Measurements from ENCODE around the gene GNPTAB.
"Not testable (repeated sequence)": the region's sequence is repeated elsewhere in the genome, so short reads cannot be mapped to it uniquely, and the experiment has no call there.

Gene GNPTAB

DNA sequence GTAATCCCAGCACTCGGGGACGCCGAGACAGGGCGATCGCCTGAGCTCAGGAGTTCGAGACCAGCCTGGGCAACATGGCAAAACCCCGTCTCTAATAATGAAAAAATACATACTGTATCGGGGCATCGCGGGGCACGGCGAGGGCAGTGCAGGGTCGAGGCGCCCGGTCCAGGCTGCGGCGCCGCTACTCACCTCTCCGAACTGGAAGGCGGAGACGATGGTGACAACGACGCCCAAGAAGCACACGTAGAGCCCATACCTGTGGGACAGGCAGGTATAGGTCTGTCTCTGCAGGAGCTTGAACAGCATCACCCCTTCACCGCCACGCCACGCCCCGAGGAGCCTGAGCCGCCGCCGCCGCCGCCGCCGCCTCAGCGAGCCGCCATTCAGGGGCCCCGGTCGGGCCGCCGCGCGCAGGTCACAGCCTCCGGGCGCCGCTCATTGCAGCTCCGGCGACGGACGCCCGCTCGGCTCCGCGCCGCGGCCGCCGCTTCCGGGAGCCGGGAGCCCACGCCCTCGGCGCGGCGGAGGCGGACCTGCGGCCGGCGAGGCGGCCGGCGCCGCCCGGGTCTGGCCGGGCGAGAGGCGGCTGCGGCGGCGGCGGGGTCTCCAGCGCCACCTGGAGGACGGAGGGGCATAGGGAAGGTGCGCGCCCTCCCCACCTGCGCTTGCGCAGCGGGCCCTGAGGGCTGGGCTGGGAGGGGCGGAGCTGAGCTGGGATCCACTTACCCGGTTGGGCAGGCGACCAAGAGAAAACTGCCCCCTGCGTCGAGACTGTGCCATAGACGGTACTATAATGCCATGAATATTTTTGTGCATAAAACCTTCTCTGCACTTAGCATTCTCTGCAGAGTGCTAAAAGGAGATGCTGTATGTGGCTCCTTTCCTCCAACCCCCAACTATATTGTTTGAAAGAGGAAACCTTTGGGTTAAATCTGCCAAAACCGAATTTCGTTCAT, at the start of gene GNPTAB:
Gene GNPTAB (minus strand): TSS at position 593 of the 959 bp plus-strand sequence. CDS start 284 bp downstream, at position 309.
- DNase-seq: peak; percentile 94

DNA sequence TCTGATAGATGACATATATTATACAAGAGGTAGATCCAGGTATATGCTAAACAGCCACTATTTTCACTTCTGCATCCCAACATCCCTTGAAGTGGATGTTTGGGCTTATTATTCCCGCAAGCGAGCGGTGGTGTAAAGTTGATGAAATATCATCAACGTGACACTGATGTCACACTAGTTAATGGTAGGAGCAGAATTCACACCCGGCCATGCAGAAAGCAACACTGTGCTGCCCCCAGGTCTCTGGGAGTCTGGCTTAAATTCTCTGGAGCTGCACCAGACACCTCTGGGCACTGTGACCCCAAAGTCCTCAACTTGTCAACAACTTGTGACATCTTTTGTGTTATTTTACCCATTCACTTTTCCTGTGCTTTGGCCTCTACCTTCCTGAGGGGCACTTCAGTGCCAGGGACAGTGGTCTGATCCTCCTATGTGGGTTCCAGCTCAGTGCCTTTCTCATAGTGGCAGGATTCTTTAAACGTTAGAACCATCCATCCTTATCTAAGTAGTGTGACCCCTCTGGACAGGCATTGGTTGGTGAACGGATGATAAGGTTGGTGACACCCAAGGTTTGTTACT, 47.6 kb upstream of the GNPTAB start:
- no peak for DNase-seq

GRCh38 chr12:101877806-101878242, 47.1 kb upstream of the GNPTAB start:
- no peak for DNase-seq

GRCh38 chr12:101876861-101877805, 46.4 kb upstream of the GNPTAB start, which contains the start of gene DRAM1:
Gene DRAM1, plus strand, starts transcription at chr12:101877580. Its CDS starts 210 bp downstream, at chr12:101877790.
- DNase-seq: peak; percentile 61 to 72

- no peak for DNase-seq
Measured at GRCh38 chr12:101876322-101876860, 45.6 kb upstream of the GNPTAB start.

- DNase-seq: no peak
Measured at GRCh38 chr12:101875162-101875561, 44.4 kb upstream of the GNPTAB start.

GRCh38 chr12:101870925-101871324, 40.2 kb upstream of the GNPTAB start:
- no peak for DNase-seq

DNA sequence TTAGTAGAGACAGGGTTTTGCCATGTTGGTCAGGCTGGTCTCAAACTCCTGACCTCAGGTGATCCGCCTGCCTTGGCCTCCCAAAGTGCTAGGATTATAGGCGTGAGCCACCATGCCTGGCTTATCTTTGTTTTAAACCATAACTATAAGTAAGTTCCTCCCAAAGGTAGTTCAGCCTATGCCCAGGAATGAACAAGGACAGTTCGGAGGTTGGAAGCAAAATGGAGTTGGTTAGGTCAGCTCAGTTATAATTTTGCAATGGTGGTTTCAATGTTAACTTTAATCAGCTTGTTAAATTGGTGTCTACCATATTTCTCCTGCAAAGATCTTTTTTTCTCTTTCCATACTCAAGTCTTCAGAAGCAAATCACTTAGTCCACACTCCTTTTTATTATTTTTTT, 36.9 kb upstream of the GNPTAB start:
- not testable (repeated sequence) for DNase-seq

DNA sequence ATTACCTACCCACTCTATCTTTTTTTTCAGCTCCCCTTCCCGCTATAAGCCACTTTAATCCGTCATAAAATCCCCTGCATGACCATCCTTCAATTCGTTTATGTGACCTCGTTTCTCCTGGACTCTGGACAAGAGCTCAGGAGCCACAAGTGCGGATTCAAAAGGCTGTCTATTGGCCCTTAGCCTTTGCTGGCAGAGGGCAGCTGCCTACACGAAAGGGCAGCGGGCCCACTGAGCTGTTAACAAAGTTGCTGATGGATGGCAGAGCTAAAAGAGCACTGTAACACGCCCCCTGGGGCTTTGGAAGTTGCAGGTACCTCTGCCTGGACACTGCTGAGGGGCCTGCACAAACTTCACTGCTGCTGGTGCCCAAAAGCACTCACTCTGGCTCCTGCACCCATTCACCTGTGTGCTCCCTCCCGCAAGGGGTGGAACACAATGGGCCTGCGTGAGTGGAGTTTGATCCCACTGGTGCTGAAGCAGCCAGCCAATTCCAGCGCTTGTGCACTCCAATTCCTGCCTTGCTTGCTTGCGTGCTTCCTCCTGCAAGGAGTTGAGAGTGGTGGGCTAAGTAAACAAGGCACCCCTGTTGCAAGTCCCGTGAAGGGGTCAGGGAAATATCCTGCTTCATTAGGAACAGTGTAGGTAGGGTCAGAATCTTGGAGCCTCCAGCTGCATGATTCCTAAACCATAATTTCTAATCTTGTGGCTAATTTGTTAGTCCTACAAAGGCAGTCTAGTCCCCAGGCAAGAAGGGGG, 36.0 kb upstream of the GNPTAB start:
- DNase-seq: no peak

DNA sequence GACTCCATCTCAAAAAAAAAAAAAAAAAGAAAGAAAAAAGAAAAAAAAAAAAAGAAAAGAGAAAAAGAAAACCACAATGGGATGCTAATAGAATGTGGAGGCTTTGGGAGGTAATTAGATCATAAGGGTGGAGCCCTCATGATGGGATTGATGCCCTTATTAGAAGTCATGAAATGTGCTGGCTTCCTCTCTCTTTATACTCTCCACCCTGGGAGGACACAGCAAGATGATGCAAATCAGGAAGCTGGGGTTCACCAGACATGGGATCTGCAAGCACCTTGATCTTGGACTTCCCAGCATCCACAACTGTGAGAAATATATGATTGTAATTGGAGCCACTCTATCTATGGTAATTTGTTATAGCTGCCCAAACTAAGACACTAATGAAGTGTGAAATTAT, 33.2 kb upstream of the GNPTAB start:
- no peak for DNase-seq

GRCh38 chr12:101862245-101862644, 31.5 kb upstream of the GNPTAB start:
- DNase-seq: no peak

DNA sequence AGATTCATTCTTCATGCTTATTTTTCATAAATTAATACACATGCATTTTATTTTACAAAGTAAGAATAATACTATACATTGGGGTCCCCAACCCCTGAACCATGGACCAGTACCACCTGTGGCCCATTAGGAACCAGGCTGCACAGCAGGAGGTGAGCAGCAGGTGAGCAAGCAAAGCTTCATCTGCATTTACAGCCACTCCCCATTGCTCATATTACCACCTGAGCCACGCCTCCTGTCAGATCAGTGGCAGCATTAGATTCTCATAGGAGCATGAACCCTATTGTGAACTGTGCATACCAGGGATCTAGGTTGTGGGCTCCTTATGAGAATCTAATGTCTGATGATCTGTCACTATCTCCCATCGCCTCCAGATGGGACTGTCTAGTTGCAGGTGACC, 30.9 kb upstream of the GNPTAB start:
- DNase-seq: not testable (repeated sequence)

DNA sequence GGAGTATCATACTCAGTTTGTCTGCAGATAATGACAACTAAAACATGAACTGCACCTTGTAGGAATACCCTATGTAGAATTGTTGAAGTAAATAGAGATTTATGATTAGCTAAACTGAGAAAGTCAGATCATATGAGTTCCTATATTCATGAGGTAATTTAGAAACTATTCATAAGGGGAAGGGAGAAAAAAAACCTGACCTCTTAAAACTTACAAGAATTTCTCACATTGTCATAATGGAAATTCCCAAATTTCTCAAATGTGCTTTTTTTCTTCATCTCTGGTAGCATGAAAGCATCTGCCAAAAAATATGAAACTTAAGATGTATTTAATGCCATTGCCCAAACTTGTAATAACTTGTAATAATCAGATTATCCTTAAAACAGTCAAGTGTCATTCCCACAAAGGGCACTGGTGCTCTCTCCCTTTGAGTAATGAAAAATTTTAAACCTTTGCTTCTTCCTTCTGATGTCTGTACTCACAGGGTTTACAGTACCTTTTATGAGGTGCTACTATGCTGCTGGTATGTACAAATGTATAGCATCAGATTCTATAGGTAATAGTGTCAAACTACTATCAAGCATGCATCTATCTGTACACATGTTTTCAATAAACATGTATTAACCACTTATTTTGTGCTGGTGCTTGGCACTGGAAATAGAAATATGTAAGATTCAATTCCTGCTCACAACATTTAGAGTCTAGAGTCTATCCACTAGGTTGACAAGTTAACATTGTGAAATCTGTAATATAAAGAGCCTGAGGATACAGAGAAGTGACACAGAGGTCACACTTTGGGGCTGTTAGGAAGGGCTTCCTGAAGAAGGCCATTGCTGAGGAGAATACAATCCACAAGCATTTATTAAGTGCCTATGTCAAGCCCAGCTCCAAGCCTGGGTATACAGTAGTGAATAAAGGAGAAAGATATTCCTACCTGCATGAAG, 29.2 kb upstream of the GNPTAB start:
- DNase-seq: no peak

GRCh38 chr12:101858361-101858760, 27.6 kb upstream of the GNPTAB start:
- DNase-seq: no peak

- no peak for DNase-seq
Measured at GRCh38 chr12:101857043-101857558, 26.3 kb upstream of the GNPTAB start.

- not testable (repeated sequence) for DNase-seq
Measured at GRCh38 chr12:101856614-101857013, 25.9 kb upstream of the GNPTAB start.

DNA sequence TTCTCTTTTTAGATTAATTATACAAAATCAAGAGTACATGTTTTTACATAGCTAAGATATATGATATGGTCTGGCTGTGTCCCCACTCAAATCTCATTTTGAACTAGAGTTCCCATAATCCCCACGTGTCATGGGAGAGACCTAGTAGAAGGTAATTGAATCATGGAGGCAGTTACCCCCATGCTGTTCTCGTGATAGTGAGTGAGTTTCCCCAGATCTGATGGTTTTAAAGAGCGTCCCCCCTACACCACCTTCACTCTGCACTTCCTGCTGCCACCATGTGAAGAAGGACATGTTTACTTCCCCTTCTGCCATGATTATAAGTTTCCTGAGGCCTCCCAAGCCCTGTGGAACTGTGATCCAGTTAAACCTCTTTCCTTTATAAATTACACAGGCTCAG, 25.2 kb upstream of the GNPTAB start:
- no peak for DNase-seq

DNA sequence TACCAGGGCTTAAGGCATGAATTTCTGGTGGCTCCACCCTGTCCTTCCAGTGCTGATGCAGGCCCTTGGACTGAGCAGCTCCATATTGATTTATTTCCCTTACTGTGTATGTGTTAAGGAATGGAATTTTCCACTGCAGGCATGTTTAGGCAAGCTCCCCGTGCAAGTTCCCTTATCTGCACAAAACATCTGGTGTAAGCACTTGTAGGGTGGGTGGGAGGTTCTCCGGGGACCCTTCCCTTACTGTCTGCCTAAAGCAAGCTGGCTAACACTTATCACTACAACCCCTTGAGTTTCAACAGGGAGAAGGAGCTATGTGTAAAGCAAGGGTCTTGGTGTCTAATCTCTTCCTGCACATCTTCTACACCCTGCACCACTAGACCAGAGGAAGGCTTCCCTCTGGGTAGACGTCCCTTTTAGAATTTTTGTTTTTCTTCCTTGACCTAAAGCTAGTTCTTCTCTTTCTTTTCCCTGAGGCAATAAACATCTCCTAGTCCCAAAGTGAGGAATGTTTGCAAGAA, 24.7 kb upstream of the GNPTAB start:
- no peak for DNase-seq

DNA sequence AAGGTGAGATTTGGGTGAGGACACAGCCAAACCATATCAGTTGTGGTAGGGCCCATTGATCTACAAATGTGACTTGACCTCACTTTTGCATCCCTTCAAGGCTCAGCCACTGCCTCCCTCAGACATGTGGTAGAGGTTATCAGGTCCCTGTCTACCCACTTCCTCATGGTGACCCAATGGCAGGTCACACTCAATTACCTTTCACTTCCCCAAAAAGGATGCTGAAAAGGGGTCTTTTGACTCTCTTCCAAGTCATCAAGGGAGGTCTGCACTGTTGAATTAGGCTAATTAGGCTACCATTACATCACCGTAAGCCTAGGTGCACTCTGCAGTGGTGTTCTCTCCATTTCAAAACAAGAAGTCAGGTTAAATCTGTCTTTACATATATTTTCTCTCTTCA, 24.0 kb upstream of the GNPTAB start:
- DNase-seq: no peak

GRCh38 chr12:101852998-101853397, 22.2 kb upstream of the GNPTAB start:
- no peak for DNase-seq

Measured in activated CD4-positive, alpha-beta T cell treated with anti-CD3 and anti-CD28 coated beads for 4 hours (primary cell).